Globus pallidus (tissue), 1 donor: ENCODE measurements around the gene AAR2.

ENCODE experiments used
- DNase-seq: peaks from one replicate; pipeline ENCODE4 v3.0.0-alpha.2; 2015; ENCODE audit warnings: low spot score

Gene AAR2

GRCh38 chr20:36218380-36219064 is 17.8 kb upstream of the AAR2 start:
- DNase-seq: peak; percentile 55

- DNase-seq: peak; percentile 77
These were observed 16.5 kb upstream of the AAR2 start for GRCh38 chr20:36219671-36220220.

- DNase-seq: no peak
These were observed 10.6 kb upstream of the AAR2 start for GRCh38 chr20:36225666-36226065.

GRCh38 chr20:36228770-36229169 is 7.5 kb upstream of the AAR2 start:
- DNase-seq: no peak

GRCh38 chr20:36230019-36230418 is 6.3 kb upstream of the AAR2 start:
- no peak for DNase-seq

GRCh38 chr20:36231331-36231730 is 4.9 kb upstream of the AAR2 start:
- DNase-seq: no peak

- DNase-seq: no peak
These were observed 1.4 kb upstream of the AAR2 start for GRCh38 chr20:36234771-36235320.

GRCh38 chr20:36236786-36237121 is 476 bp downstream of the AAR2 start:
- no peak for DNase-seq

- no peak for DNase-seq
These were observed 1.2 kb downstream of the AAR2 start for GRCh38 chr20:36237477-36237876.

GRCh38 chr20:36238153-36238552 is 1.9 kb downstream of the AAR2 start:
- DNase-seq: no peak

GRCh38 chr20:36238760-36239159 is 2.5 kb downstream of the AAR2 start:
- no peak for DNase-seq

- DNase-seq: no peak
These were observed 3.8 kb downstream of the AAR2 start for GRCh38 chr20:36240076-36240475.

GRCh38 chr20:36241678-36242077 is 5.4 kb downstream of the AAR2 start:
- DNase-seq: no peak

- DNase-seq: no peak
These were observed 7.4 kb downstream of the AAR2 start for GRCh38 chr20:36243726-36244125.

GRCh38 chr20:36246401-36246800 is 10.1 kb downstream of the AAR2 start:
- no peak for DNase-seq

- no peak for DNase-seq
These were observed 12.6 kb downstream of the AAR2 start for GRCh38 chr20:36248836-36249235.

GRCh38 chr20:36249450-36249849 is 13.2 kb downstream of the AAR2 start:
- DNase-seq: no peak

GRCh38 chr20:36251426-36251825 is 15.1 kb downstream of the AAR2 start:
- no peak for DNase-seq

- no peak for DNase-seq
These were observed 16.2 kb downstream of the AAR2 start for GRCh38 chr20:36252511-36252910.

- DNase-seq: no peak
These were observed 16.8 kb downstream of the AAR2 start for GRCh38 chr20:36253036-36253435.

- DNase-seq: no peak
These were observed 17.8 kb downstream of the AAR2 start for GRCh38 chr20:36254076-36254475.

GRCh38 chr20:36255445-36255844 is 19.2 kb downstream of the AAR2 start:
- no peak for DNase-seq

GRCh38 chr20:36259177-36260061 is 23.1 kb downstream of the AAR2 start:
- DNase-seq: no peak
